ENCODE data around the gene BPIFA1. TPM values are rescaled to one million over a fixed set of nuclear protein-coding genes. Genes with fewer than 3 reads are reported as not detected.

Gene BPIFA1
- total RNA-seq, 1 donor from 2014 or later, result not detected

- DNase-seq (ENCODE audit: low spot score) (no peak), ATAC-seq (no peak)
Observed at GRCh38 chr20:33239979-33240736, 4.4 kb downstream of the BPIFA1 start.

GRCh38 chr20:33240923-33241322 is 5.1 kb downstream of the BPIFA1 start:
- DNase-seq (ENCODE audit: low spot score), result no peak
- no peak for ATAC-seq

GRCh38 chr20:33242319-33243100 is 6.7 kb downstream of the BPIFA1 start:
- DNase-seq (ENCODE audit: low spot score), result no peak
- no peak for ATAC-seq

DNA sequence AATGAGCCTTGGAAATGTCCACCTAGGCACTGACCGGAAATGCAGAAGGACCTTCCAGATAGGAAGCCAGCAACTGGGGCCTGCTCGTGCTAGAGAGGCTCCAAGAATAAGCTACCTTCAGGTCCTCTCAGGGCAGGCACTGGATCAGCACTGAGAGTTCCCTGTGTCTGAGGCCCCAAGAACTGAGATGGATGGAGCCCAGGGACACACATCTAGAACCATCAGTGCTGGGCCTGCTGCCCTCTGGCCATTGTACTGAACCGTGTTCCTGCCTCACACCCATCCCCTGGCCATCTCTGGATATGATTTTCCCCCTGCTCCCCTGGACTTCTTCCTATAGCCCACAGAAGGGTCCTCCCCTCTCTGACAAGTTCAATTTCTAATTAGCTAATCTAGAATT is 10.3 kb downstream of the BPIFA1 start:
- no peak for ATAC-seq
- DNase-seq (ENCODE audit: low spot score), result no peak

DNA sequence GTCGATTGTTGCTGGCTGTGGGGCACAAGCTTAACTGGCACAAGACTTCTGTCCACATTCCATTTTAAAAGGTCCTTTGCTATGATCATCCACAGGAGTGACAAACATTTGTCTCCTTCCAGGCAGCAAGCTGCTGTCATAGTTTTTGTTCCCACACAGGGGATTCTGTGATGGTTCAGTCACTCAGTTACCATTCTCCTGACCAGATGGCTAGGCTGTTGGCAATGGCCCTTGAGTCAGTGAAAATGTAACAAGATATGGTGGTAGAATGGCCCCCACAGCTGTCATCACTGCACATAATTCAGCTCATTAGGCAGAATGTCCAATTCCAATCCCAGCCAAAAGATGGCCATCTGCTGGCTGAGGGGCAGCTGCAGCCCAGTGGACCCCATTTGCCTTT is 13.7 kb downstream of the BPIFA1 start:
- DNase-seq (ENCODE audit: low spot score) (no peak), ATAC-seq (no peak)

GRCh38 chr20:33250666-33251065 is 14.9 kb downstream of the BPIFA1 start:
- no peak for DNase-seq (ENCODE audit: low spot score)
- no peak for ATAC-seq

GRCh38 chr20:33251496-33251895 is 15.7 kb downstream of the BPIFA1 start:
- no peak for ATAC-seq
- no peak for DNase-seq (ENCODE audit: low spot score)

DNA sequence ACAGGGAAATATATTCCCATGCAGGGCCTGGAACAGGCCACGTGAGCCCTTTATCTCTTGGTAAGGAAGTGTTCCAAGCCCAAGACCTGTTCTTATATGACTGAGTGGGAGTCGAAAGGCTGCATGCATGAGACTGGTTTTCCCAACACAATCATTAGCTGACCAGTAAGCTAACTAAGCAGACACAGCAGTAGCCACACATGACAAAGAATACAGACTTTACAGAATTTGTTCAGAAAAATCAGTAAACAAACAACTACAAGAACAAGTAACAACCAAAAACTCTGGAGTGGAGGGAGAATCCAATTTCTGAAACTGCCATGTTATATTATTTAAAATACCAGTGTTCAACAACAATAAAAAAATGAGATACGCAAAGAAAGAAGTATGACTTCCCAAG is 16.7 kb downstream of the BPIFA1 start:
- ATAC-seq (no peak), DNase-seq (ENCODE audit: low spot score) (no peak)

DNA sequence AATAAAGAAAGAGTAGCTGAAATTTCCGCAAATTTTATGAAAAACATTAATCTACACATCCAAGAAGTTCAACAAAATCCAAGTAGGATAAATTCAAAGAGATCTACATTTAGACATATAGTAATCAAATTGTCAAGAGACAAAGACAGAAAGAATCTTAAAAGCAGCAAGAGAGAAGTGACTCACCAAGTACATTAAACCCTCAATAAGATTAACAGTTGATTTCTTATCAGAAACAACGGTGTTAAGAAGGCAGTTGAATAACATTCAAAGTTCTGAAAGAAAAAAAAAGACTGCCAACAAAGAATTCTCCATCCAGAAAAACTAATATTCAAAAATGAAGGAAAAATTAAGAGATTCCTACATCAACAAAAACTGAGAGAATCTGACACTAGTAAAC is 19.2 kb downstream of the BPIFA1 start:
- ATAC-seq (no peak), DNase-seq (ENCODE audit: low spot score) (no peak)

GRCh38 chr20:33257237-33257636 is 21.4 kb downstream of the BPIFA1 start:
- no peak for DNase-seq (ENCODE audit: low spot score)
- ATAC-seq, result no peak

DNA sequence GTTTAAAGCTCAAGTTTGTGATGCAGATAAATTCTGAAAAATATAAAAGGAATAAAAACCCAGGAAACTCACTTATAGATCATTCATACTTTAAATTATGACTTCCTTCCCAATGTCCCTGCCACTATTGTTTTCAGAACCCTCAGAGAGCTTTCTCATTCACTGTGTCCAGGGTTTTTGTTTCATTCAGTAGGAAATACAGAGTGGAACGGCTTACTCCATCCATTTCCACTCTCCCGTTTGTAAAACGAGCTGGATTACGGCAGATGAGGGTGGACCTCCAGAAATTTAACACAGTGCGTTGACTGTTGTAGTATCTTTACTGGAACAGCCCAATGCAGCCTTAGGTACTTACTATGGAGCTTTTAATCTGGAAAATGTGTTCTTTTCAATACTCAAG is 23.6 kb downstream of the BPIFA1 start:
- DNase-seq (ENCODE audit: low spot score) (no peak), ATAC-seq (no peak)

DNA sequence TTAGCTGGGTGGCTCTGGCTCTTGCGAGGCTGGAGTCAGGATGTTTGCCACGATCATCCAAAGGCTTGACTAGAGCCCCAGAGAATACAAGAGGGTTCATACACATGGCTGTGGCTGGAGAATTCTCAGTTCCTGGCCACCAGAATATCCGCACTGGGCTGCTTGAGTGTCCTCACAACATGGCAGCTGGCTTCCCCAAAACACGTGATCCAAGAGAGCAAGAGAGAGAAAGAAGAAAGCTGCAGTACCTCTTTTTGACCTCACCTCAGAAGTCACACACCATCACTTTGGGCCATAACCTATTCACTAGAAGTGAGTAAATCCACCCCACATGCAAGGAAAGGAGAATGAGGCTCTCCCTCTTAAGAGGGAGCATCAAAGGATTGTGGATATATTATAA is 25.7 kb downstream of the BPIFA1 start:
- ATAC-seq (no peak), DNase-seq (ENCODE audit: low spot score) (no peak)

- ATAC-seq, result peak; percentile 68
- no peak for DNase-seq (ENCODE audit: low spot score)
Observed at GRCh38 chr20:33262658-33263065, 26.9 kb downstream of the BPIFA1 start.

- no peak for DNase-seq (ENCODE audit: low spot score)
- no peak for ATAC-seq
Observed at GRCh38 chr20:33263784-33264183, 28.0 kb downstream of the BPIFA1 start.

DNA sequence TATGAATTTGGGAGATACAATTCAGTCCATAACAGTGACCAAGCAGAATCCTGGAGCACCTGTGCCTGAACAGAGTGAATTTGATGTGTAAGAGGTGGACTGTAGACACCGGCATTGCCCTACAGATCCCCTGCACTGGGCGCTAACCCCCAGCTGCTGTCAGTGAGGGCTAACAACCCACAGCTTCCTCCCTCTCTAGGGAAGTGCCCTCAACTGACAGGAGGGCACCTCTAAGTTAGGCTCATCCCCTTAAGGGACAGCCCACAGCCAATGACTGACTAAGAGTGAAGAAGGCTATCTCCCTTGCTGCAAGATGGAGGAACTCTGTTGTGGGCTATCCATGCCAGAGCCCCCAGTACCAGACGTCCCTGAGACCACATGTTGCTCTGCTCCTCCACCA is 31.9 kb downstream of the BPIFA1 start:
- DNase-seq (ENCODE audit: low spot score) (no peak), ATAC-seq (peak; percentile 10)

DNA sequence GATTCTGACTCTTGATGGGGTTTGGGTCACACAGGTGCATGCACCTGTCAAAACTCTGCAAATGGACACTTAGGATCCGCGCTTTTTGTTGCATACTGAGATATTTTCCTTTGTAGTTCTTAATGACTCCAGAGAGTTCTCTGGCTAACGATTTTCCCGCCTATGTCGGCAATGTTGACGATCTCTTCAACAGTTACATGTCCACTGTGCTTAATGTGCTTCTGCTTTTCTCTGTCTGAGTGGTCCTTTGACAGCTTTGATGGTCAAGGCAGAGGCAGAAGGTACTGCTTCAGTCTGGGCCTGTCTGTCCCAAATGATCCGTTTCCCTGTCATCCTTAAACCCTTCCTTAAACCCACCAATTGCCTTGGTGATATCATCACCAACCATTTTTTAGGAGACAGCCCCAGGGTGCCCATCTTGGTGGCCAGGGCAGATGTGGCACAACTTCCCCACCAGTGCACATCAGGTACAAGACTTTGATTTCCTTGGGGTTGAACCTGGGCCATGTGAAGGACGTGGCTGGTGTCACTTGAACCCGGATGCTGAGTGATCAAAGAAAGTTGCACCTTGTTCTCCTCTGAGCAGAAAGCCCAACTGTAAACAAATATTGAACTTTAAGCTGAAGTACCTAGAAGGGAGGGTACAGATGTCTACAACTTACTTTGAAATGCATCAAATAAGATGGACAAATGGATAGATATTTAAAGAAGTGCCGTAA is 36.5 kb downstream of the BPIFA1 start:
- ATAC-seq (no peak), DNase-seq (ENCODE audit: low spot score) (no peak)

GRCh38 chr20:33273117-33273851 is 37.5 kb downstream of the BPIFA1 start:
- no peak for DNase-seq (ENCODE audit: low spot score)
- no peak for ATAC-seq

- DNase-seq (ENCODE audit: low spot score), result no peak
- no peak for ATAC-seq
Observed at GRCh38 chr20:33275215-33275614, 39.4 kb downstream of the BPIFA1 start.

DNA sequence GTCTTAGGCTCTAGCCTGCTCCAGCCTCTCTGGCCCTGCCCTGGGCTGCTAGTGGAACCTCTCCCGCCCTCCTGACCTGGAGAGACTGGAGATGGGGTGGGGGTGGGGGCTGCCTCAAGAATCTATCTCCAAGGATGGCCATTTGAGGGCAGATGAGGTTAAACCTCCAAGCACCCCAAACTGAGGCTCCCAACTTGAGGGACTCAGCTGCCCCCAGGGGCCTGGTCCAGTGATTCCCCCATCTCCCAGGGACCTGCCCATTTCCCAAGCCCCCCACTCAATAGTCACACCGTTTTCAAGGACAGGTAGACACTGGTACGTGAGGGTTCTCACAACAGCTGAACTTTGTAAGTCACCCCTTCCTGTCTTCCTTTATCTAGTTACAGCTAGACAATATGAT is 40.1 kb downstream of the BPIFA1 start:
- ATAC-seq (no peak), DNase-seq (ENCODE audit: low spot score) (no peak)

GRCh38 chr20:33276303-33277113 is 40.7 kb downstream of the BPIFA1 start:
- ATAC-seq, result no peak
- no peak for DNase-seq (ENCODE audit: low spot score)
